ENCODE data around the gene KNDC1.
"Not testable (repeated sequence)": the region's sequence is repeated elsewhere in the genome, so short reads cannot be mapped to it uniquely, and the experiment has no call there.

KNDC1 gene

DNA sequence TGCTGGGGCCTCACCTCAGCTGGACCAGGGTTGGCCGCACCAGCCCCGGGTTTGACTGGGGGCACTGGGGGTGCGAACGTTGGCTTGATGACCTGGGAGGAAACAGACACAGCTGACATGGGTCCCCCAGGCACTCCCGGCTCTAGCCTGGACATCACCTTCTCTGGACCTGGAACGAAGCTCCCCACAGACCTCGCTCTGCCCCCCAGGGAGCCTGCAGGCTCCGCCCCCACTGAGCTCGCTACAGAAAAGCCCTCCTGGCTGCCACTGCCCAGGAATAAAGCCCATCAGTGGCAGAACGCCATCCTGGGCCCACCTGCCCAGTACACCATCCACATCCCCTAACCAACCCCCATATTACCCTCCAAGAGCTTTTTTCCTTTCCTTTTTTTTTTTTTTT is 103.7 kb downstream of the KNDC1 start:
- Histone ChIP-seq H3K4me3 (ENCODE audit: low read depth, low read length) (no peak overlapping the region), H3K27me3 (peaks cover 11% of the 10 kb centered on the region), H3K9me3 (no peaks in the 10 kb centered on the region), H3K36me3 (no peaks in the 10 kb centered on the region), H3K4me1 (no peaks in the 10 kb centered on the region)
- no peak for DNase-seq
- TF ChIP-seq, protein P1, sequence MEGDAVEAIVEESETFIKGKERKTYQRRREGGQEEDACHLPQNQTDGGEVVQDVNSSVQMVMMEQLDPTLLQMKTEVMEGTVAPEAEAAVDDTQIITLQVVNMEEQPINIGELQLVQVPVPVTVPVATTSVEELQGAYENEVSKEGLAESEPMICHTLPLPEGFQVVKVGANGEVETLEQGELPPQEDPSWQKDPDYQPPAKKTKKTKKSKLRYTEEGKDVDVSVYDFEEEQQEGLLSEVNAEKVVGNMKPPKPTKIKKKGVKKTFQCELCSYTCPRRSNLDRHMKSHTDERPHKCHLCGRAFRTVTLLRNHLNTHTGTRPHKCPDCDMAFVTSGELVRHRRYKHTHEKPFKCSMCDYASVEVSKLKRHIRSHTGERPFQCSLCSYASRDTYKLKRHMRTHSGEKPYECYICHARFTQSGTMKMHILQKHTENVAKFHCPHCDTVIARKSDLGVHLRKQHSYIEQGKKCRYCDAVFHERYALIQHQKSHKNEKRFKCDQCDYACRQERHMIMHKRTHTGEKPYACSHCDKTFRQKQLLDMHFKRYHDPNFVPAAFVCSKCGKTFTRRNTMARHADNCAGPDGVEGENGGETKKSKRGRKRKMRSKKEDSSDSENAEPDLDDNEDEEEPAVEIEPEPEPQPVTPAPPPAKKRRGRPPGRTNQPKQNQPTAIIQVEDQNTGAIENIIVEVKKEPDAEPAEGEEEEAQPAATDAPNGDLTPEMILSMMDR (IDR thresholded peaks at IDR 0.05; ENCODE audit: low read depth, low read length): no peak

DNA sequence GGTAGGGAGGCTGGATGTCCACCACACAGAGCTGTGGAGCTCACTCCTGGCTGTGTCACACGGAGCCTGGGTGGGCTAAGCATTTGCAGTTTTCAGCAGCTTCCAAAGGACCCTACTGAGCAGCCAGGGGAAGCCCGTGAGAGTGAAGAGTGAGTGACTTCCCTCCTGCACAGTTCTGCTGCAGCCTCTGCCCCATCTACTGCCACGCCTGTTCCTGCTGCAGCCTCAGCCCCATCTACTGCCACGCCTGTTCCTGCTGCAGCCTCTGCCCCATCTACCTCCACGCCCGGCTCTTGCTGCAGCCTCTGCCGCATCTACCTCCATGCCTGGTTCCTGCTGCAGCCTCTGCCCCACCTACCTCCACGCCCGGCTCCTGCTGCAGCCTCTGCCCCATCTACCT is 104.4 kb downstream of the KNDC1 start:
- Histone ChIP-seq H3K4me3 (ENCODE audit: low read depth, low read length) (no peak overlapping the region), H3K36me3 (no peaks in the 10 kb centered on the region), H3K4me1 (no peaks in the 10 kb centered on the region), H3K27me3 (peaks cover 11% of the 10 kb centered on the region), H3K9me3 (no peaks in the 10 kb centered on the region)
- no peak for DNase-seq
- TF ChIP-seq, protein P1 (IDR thresholded peaks at IDR 0.05; ENCODE audit: low read depth, low read length): no peak

DNA sequence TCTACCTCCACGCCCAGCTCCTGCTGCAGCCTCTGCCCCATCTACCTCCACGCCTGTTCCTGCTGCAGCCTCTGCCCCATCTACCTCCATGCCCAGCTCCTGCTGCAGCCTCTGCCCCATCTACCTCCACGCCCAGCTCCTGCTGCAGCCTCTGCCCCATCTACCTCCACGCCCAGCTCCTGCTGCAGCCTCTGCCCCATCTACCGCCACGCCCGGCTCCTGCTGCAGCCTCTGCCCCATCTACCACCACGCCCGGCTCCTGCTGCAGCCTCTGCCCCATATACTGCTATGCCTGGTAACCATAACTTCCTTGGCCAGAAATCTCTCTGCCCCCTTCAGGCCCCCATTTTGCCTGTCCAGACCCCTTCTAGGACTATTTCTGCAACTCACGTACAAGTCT is 105.0 kb downstream of the KNDC1 start:
- not testable (repeated sequence) for H3K36me3 ChIP-seq; DNase-seq; H3K9me3 ChIP-seq; H3K4me1 ChIP-seq; H3K4me3 ChIP-seq (ENCODE audit: low read depth, low read length)
- H3K27me3 ChIP-seq: peaks cover 11% of the 10 kb centered on the region

DNA sequence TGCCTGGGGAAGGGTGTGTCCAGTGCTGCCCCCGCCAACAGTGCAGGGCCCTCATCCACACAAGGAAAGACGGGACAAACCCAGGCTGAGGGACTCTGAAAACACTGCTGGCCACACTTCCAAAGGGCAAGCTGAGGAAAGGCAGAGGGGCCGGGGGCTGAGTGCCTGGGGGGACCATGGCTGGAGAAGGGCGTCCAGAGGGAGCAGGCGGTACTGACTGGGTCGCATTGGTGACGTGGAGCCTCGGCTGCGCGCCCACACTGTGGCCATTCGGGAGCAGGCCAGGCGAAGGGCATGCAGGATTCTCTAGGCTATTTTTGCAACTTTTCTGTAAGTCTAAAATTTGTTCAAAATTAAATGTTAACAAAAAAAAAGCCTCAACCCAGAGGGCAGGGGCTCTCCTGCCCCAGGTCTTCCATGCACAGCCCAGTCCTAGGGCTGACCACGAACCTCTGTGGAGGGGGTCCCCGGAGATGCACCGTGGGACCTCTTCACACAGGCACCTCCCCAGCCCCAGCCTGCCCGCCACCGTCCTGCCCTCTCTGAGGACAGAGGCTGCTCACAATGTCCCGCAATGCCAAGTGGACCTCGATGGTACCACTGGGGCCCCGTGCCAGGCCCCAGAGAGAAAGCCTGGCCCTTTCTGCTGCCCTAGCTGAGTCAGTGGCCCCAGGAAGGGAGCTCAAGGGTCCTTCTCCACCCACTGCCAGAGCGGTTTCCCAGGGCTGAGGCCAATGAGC is 106.2 kb downstream of the KNDC1 start:
- H3K36me3 ChIP-seq: no peaks in the 10 kb centered on the region
- H3K9me3 ChIP-seq: no peaks in the 10 kb centered on the region
- no peaks in the 10 kb centered on the region for H3K4me1 ChIP-seq
- DNase-seq: no peak
- TF ChIP-seq, protein P1 (IDR thresholded peaks at IDR 0.05; ENCODE audit: low read depth, low read length): no peak
- no peak overlapping the region for H3K4me3 ChIP-seq (ENCODE audit: low read depth, low read length)
- peaks cover 11% of the 10 kb centered on the region for H3K27me3 ChIP-seq

DNA sequence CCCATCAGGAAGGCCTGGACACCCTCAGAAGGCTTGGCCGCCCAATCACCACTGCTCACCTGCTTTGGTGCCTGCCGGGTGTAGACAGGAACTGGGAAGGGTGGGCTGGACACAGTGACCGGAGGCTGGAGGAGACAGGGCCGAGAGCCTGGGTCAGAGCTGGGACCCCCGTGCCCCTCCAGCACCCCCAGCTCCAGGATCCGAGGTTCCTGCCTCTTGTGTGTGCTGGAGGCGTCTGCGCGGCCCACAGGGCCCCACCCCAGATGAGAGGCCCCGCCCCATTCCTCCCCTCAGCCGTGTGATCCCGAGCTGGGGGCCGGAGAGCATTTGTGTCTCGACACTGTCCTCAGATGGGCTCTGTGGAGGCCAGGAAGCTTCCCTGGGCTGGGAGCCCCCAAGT is 107.3 kb downstream of the KNDC1 start:
- TF ChIP-seq, protein P1 (IDR thresholded peaks at IDR 0.05; ENCODE audit: low read depth, low read length): no peak
- Histone ChIP-seq H3K4me3 (ENCODE audit: low read depth, low read length) (no peak overlapping the region), H3K4me1 (no peaks in the 10 kb centered on the region), H3K9me3 (no peaks in the 10 kb centered on the region), H3K27me3 (peaks cover 11% of the 10 kb centered on the region), H3K36me3 (no peaks in the 10 kb centered on the region)
- no peak for DNase-seq

DNA sequence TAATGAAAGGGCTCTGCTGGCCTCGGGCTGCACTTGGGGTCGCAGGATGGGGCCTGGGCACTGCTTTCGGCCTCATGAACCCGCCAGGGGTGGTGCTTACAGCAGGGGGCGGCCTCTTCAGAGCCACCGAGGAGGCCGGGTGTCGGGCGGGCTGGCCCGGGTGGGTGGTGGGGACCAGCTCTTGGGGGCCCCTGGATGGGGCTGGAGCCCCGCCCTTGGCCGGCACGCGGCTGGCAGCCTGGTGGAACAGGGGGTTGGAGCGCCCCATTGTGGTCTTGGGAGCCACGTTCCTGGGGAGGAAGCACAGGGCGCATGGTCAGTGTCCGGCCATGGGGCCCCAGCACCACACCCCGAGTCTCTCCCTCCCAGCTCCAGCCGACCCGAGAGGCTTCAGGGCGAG is 107.8 kb downstream of the KNDC1 start:
- H3K4me1 ChIP-seq: no peaks in the 10 kb centered on the region
- TF ChIP-seq, protein P1 (IDR thresholded peaks at IDR 0.05; ENCODE audit: low read depth, low read length): no peak
- H3K27me3 ChIP-seq: peaks cover 7% of the 10 kb centered on the region
- H3K4me3 ChIP-seq (ENCODE audit: low read depth, low read length): no peak overlapping the region
- DNase-seq: no peak
- H3K36me3 ChIP-seq: no peaks in the 10 kb centered on the region
- no peaks in the 10 kb centered on the region for H3K9me3 ChIP-seq

All from BE2C (cell line).